ENCODE measurements around the gene MMP28.

DNA sequence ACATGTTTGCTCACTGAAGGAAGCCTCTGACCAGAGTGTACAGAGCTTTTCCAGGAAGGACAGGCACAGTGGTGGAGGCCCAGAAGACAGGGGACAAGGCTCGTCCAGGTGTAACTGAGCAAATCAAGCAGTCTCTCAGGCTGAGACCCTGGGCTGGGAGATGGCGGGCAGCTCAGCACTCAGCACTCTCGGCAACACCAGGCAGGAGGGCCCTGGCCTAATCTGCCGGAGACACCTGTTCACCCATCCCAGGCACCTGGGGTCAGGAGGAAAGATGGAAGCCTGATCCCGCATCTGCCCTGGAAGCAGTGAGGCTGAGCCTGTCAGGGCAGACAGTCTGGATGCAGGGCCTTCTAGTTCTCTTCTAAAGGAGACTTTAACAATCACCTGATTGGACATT, 59.2 kb downstream of the MMP28 start:
- TF ChIP-seq, protein P1, sequence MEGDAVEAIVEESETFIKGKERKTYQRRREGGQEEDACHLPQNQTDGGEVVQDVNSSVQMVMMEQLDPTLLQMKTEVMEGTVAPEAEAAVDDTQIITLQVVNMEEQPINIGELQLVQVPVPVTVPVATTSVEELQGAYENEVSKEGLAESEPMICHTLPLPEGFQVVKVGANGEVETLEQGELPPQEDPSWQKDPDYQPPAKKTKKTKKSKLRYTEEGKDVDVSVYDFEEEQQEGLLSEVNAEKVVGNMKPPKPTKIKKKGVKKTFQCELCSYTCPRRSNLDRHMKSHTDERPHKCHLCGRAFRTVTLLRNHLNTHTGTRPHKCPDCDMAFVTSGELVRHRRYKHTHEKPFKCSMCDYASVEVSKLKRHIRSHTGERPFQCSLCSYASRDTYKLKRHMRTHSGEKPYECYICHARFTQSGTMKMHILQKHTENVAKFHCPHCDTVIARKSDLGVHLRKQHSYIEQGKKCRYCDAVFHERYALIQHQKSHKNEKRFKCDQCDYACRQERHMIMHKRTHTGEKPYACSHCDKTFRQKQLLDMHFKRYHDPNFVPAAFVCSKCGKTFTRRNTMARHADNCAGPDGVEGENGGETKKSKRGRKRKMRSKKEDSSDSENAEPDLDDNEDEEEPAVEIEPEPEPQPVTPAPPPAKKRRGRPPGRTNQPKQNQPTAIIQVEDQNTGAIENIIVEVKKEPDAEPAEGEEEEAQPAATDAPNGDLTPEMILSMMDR (IDR thresholded peaks at IDR 0.05), result no peak
- TF ChIP-seq POLR2A (IDR thresholded peaks at IDR 0.05), result no peak
